Body of pancreas (tissue), 4 donors: ENCODE measurements around the gene RAB11FIP3.

Source experiments
- POLR2A ChIP-seq, 3 donors: fragments of 450-650 bp; IDR thresholded peaks; one replicate each; pipeline ENCODE4 v1.6.1; 2016; ENCODE audit warnings: antibody characterized with exemption in 3 of 3, mild to moderate bottlenecking in 2 of 3
- TF ChIP-seq, protein P1 (sequence below), 7 experiments: fragments of 450-650 bp in 4 of 7; fragments of 200-600 bp in 3 of 7; sonication (generic) in 3 of 7; IDR thresholded peaks; one replicate each; pipeline ENCODE4 v1.5.1; 2016 to 2019; ENCODE audit warnings: antibody characterized with exemption in 7 of 7

DNA sequence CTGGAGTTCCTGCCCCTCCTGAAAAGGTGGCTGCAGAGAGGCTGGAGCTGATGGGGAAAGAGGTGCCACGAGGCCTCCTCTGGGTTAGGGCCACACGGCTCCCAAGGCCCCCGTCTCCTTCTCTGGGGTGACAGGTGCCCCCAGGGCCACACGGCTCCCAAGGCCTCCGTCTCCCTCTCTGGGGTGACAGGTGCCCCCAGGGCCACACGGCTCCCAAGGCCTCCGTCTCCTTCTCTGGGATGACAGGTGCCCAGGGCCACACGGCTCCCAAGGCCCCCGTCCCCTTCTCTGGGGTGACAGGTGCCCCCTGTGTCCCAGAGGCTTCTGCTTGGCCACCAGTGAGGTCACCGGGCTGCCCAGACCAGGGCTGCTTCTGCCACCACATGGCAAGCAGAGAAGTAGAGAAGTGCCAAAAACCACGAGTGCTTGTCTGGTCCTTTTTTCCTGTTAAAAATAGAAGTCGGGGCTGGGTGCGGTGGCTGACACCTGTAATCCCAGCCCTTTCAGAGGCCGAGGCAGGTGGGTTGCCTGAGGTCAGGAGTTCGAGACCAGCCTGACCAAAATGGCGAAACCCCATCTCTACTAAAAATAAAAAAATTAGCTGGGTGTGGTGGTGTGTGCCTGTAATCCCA, 106.2 kb downstream of the RAB11FIP3 start:
- TF ChIP-seq, protein P1, sequence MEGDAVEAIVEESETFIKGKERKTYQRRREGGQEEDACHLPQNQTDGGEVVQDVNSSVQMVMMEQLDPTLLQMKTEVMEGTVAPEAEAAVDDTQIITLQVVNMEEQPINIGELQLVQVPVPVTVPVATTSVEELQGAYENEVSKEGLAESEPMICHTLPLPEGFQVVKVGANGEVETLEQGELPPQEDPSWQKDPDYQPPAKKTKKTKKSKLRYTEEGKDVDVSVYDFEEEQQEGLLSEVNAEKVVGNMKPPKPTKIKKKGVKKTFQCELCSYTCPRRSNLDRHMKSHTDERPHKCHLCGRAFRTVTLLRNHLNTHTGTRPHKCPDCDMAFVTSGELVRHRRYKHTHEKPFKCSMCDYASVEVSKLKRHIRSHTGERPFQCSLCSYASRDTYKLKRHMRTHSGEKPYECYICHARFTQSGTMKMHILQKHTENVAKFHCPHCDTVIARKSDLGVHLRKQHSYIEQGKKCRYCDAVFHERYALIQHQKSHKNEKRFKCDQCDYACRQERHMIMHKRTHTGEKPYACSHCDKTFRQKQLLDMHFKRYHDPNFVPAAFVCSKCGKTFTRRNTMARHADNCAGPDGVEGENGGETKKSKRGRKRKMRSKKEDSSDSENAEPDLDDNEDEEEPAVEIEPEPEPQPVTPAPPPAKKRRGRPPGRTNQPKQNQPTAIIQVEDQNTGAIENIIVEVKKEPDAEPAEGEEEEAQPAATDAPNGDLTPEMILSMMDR (IDR thresholded peaks at IDR 0.05): no peak
- TF ChIP-seq POLR2A (IDR thresholded peaks at IDR 0.05): no peak
